Fibroblast of mammary gland (primary cell): ENCODE measurements around the gene GLCE.
"Not testable (repeated sequence)": the region's sequence is repeated elsewhere in the genome, so short reads cannot be mapped to it uniquely, and the experiment has no call there.

Experiments
- DNase-seq: peaks from one replicate; pipeline ENCODE4 v3.0.0-alpha.2; 2010; ENCODE audit warnings: low read depth
- H3K4me3 ChIP-seq: 2 replicates; pipeline ENCODE4 v1.5.1; 2011; ENCODE audit warnings: low read depth, mild to moderate bottlenecking, low read length, moderate library complexity; ENCODE audit not compliant: control insufficient read depth
- TF ChIP-seq, protein P1 (sequence below): conservative IDR thresholded peaks from 2 replicates; pipeline ENCODE4 v1.5.1; 2011; ENCODE audit warnings: low read depth, low read length, inconsistent platforms; ENCODE audit not compliant: control insufficient read depth, insufficient read depth

The GLCE gene

DNA sequence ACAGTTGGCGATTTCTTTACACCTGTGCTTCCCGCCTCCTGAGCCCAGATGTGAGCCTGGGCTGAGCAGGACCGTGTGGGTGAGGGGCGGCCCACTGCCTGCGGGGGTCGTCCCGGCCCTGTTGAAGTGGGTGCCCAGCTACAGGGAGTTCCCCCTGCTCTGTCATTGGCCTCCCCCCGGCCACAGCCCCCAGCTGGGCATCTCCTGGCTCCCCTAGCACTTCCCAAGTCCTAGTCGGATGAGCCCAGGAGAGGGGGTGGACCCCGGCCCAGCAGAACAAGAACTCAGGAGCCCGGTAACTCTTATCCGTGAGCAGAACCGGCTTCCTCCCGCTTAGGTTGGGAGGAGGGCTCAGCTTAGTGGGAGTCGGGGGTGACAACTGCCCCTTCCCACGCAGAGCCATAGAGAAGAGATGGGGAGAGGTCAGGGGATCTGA, 139.0 kb downstream of the GLCE start:
- peak overlapping the region; percentile 43 for H3K4me3 ChIP-seq
- no peak for DNase-seq
- TF ChIP-seq, protein P1, sequence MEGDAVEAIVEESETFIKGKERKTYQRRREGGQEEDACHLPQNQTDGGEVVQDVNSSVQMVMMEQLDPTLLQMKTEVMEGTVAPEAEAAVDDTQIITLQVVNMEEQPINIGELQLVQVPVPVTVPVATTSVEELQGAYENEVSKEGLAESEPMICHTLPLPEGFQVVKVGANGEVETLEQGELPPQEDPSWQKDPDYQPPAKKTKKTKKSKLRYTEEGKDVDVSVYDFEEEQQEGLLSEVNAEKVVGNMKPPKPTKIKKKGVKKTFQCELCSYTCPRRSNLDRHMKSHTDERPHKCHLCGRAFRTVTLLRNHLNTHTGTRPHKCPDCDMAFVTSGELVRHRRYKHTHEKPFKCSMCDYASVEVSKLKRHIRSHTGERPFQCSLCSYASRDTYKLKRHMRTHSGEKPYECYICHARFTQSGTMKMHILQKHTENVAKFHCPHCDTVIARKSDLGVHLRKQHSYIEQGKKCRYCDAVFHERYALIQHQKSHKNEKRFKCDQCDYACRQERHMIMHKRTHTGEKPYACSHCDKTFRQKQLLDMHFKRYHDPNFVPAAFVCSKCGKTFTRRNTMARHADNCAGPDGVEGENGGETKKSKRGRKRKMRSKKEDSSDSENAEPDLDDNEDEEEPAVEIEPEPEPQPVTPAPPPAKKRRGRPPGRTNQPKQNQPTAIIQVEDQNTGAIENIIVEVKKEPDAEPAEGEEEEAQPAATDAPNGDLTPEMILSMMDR = no peak

DNA sequence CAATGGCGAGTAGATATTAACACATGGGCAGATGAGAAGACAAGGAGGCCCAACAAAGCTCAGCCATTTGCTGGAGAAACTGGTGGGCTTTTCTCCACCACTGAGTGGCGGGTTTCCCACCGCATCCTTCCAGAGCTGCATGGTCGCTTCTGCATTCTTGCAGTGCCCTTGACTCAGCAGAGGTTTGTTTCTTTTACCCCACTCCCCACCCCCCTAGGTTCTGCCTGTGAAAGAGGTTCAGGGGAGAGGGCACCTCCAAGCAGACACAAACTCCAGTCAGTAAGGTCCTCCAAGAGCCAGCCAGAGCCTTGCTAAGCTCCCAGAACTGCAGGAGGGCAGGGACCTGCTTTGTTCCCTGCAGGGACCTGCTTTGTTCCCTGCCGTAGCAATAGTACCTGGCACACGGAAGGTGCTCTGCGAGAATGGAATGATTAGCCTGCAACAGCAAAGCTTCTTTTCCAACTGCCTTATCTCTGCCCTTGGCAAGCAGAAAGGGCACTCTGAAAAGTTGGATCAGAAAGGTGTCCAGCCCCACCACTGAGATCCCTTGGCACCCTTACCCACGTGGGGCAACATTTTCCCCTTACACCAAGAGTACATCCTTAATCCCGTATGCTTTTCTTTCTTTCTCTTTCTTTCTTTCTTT, 139.6 kb downstream of the GLCE start:
- no peak for DNase-seq
- no peak overlapping the region for H3K4me3 ChIP-seq
- TF ChIP-seq, protein P1 = no peak

DNA sequence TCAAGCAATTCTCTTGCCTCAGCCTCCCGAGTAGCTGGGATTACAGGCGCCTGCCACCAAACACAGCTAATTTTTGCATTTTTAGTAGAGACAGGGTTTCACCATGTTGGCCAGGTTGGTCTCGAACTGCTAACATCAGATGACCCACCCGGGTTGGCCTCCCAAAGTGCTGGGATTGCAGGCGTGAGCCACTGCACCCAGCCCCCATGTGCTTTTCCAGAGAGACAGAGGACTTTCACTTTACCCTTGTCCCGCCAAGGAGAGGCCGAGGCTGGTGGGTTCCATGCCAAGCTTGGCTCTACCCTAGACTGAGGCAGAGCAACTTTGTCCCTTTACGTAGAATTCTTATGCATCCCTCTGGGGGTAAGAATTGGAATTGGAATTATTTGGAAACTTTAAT, 140.7 kb downstream of the GLCE start:
- DNase-seq, H3K4me3 ChIP-seq: not testable (repeated sequence)

DNA sequence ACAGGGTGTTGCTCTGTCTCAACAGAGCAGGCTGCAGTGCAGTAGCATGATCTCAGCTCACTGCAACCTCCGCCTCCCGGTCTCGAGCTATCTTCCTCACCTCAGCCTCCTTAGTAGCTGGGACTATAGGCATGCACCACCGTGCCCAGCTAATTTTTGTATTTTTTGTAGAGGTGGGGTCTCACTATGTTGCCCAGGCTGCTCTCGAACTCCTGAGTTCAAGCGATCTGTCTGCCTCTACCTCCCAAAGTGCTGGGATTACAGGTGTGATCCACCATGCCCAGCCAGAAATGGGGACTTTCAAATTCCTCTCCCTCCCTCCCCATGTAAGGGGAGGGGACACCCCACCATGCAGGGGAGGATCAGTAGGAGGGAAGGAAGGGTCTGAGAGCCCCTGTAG, 141.7 kb downstream of the GLCE start:
- H3K4me3 ChIP-seq, DNase-seq: not testable (repeated sequence)

DNA sequence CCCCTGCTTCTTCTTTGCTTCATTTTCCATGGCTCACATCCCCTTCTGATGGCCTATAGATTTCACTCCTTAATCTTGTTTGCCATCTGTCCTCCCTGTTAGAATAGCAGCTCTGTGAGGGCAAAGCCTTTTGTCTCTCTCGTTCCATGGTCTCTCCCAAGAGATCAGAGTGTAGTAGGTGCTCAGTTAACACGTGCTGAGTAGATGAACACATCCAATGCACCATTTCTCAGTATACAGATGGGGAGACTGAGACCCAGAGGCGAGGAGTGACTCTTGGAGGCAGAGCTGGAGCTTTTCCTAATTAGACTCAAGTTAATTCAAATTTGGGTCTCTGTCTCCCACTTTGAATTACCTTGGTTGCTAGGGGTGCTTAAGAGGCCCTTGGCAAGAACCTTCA, 142.5 kb downstream of the GLCE start:
- DNase-seq = no peak
- no peak overlapping the region for H3K4me3 ChIP-seq
- TF ChIP-seq, protein P1 = no peak

DNA sequence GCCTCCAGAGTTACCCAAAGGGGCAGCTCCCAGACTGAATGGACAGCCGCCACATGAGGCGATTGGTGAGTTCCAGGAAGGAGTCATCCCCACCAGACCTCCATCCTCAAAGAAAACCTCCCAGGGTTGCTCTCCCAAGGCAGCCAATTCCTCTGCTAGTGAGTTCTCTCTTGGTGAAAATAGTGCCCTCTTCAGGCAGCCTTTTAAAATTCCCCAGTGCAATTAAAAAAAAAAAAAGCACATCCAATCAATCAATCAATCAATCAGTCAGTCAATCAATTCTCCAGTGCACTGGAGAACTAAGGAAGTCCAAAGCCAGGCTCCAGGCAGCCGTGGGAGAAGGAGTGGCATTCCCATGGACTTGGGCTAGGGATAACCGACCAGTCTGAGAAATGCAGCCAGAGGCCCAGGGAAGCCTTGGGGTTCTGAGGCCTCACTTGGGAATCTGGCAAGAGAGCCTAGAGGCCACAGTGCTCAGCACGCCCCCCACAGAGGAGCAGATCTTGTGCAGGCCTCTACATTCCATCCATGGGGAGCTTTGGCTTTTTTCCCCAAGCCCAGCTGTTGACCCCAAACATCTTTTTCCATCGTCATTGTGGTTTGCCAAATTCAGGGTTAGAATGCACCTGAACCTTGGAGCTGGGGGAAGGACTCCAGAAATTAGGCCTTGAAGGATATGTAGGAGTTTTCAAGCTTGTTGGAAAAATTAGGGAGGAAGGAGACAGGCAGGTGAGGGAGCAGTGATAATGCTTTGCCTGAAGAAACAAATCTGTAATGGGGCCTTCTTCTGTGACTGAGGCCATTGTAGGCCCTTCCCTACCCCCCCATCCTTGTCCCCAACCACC, 143.1 kb downstream of the GLCE start:
- no peak overlapping the region for H3K4me3 ChIP-seq
- TF ChIP-seq, protein P1 = peak; percentile 27
- peak; percentile 43 for DNase-seq

DNA sequence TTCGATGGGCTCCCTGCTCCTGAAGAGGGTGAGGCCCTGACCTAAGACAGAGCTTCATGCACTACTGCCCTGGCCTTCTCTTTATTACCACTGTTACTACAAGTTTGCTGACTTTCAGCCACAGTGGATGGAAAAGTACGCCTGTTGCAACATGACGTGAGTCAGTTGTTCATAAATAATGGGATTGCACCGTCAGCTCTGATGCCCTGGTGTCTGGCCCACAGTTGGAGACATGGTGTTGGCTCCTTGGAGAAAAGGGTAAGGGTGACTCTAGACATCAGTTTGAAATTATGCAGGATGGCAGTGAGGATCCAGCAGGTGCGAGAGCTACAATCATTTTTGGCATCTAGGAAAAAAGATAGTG, 143.7 kb downstream of the GLCE start:
- peak; percentile 96 for DNase-seq
- TF ChIP-seq, protein P1 = no peak
- no peak overlapping the region for H3K4me3 ChIP-seq
